HS-27A (cell line): Measurements from ENCODE around the gene ANKHD1.

Experiments
- DNase-seq: peaks from one replicate; pipeline ENCODE4 v3.0.0-alpha.2; 2012; ENCODE audit warnings: low read depth, missing footprints

Gene ANKHD1, protein sequence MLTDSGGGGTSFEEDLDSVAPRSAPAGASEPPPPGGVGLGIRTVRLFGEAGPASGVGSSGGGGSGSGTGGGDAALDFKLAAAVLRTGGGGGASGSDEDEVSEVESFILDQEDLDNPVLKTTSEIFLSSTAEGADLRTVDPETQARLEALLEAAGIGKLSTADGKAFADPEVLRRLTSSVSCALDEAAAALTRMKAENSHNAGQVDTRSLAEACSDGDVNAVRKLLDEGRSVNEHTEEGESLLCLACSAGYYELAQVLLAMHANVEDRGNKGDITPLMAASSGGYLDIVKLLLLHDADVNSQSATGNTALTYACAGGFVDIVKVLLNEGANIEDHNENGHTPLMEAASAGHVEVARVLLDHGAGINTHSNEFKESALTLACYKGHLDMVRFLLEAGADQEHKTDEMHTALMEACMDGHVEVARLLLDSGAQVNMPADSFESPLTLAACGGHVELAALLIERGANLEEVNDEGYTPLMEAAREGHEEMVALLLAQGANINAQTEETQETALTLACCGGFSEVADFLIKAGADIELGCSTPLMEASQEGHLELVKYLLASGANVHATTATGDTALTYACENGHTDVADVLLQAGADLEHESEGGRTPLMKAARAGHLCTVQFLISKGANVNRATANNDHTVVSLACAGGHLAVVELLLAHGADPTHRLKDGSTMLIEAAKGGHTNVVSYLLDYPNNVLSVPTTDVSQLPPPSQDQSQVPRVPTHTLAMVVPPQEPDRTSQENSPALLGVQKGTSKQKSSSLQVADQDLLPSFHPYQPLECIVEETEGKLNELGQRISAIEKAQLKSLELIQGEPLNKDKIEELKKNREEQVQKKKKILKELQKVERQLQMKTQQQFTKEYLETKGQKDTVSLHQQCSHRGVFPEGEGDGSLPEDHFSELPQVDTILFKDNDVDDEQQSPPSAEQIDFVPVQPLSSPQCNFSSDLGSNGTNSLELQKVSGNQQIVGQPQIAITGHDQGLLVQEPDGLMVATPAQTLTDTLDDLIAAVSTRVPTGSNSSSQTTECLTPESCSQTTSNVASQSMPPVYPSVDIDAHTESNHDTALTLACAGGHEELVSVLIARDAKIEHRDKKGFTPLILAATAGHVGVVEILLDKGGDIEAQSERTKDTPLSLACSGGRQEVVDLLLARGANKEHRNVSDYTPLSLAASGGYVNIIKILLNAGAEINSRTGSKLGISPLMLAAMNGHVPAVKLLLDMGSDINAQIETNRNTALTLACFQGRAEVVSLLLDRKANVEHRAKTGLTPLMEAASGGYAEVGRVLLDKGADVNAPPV (N-terminal part only)

DNA sequence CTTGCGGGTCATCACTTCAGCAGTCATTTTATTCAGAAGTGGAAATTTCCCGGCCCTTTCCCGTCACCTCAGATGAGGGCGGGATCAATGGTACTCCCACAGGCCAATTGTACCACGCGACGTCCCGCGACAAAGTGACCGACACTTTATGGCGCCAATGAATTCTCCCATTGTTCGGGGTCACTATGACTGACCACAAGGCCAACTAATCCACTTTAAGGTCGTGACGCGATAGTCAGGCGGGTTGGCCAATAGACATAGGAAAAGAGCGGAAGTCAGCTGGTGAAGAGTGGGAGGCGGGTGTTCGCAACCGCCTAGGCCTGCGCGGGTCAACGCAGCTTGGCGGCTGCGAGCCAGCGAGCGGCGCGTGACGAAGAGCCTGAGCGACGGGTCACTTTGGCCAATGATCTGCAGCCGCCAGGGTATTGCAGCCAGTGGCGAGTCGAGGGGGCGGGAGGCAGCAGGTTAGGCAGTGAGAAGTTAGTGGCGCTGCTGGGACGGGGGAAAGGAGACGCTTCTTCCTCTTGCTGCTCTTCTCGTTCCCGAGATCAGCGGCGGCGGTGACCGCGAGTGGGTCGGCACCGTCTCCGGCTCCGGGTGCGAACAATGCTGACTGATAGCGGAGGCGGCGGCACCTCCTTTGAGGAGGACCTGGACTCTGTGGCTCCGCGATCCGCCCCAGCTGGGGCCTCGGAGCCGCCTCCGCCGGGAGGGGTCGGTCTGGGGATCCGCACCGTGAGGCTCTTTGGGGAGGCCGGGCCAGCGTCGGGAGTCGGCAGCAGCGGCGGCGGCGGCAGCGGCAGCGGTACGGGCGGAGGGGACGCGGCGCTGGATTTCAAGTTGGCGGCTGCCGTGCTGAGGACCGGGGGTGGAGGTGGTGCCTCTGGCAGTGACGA, at the start of gene ANKHD1:
Gene ANKHD1 (plus strand): TSS at position 472 of the 896 bp plus-strand sequence. CDS start 135 bp downstream, at position 607.
- DNase-seq = peak; percentile 97

DNA sequence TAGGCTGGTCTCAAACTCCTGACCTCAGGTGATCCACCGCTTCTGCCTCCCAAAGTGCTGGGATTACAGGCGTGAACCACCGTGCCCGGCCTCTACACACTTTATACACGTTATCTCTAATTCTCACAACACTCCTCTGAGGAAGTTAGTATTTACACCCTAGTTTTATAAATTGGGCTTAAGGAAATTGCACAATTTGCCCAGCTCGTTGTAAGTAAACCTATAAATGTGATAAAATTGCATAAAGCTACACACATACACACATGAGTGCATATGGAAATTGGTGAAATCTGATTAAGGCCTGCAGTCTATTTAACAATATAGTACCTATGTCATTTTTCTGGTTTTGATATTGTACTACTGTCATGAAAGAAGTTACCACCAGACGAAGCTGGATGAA, 46.1 kb upstream of the ANKHD1 start:
- DNase-seq = no peak

DNA sequence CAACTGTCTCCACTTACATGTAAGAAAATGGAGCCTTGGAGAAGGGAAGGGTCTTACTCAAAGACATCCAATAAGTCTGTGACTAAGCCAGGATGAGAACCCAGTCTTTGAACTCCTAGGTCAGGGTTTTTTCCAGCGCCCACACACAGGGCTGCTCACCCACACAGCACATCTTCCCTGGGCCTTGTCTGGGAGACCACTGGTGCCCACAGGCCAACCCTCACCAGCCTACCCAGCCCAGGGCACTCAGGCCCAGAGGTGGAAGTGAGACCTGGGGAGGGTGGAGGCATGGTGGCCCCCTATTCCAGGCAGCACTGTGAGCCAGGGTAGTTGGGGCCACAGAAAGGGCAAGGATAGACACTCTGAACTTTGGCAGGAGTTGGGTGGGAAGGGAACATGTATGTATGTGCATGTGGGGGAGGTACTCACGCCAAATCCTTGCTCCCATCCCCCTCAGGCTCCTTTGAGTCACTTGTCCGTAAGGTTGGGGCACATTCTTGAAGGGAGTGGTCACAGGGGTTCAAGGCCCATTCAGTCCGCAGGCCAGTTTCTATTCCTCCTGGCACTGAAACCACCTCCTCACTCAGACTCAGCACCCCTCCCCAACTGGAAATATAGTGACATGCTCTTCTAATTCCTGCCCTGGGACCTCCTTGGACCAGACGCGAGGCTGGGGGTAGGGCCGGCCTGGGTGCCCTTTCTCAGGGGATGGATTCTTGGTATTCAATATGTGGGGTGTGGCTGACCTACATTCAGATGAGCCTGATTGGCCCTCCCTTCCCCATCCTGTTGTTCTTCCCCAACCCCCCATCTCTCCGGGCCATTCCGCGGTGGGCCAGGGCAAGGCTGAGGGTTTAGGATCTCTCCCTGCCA, 44.5 kb upstream of the ANKHD1 start:
- DNase-seq = no peak

DNA sequence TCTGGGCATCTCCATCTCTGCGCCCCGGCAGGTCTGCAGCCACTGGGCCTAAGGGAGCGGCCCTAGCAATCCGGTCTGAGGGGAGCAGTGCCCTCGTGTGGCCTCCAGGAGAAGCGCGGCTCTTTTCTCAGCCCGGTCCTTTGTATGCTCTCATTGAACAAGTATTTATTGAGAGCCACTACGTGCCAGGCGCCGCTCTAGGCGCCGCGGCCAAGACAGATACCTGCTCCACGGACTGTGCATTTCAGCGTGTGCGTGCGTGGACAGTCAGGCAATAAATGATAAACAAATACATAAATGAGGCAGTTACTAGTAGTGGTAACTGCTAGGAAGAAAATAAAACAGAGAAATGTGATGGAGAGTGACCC, 43.9 kb upstream of the ANKHD1 start:
- no peak for DNase-seq

DNA sequence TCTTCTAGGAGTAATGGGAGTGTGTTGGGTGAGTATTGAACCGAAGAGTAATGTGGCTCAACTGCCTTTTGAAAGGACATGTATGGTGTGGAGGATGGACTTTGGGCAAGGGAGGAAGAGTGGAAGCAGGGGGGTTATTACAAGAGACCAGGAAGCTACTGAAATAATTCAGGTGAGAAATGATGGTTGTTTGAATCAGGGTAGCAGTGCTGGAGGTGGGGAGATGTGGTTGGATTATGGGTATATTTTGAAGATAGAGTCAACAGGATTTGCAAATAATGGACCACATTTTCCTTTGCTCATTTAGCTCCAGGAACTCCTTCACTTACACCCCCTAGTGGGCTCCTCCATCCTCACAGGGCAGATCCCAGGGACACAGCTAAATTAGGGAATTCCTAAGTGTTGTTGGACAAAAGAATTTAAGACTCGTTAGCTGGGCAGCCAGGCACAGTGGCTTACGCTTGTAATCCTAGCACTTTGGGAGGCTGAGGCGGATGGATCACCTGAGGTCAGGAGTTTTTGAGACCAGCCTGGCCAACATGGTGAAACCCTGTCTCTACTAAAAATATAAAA, 42.8 kb upstream of the ANKHD1 start:
- no peak for DNase-seq

DNA sequence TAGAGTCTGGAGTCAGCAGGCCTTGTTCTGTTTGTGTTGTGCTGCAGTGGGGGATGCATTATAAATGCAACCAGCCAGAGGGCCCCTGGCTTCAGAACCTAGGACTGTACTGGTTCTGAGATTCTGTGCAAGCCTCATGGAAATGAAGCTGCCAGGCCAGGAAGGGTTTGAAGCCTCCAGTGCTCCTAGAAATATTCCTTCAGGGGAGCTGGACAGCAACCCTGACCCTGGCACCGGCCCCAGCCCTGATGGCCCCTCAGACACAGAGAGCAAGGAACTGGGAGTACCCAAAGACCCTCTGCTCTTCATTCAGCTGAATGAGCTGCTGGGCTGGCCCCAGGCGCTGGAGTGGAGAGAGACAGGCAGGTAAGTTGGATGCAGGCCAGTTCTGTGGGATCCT, 41.5 kb upstream of the ANKHD1 start, which contains the start of gene SLC4A9:
Gene SLC4A9 (plus strand): TSS at position 94 of the 400 bp plus-strand sequence. CDS start 43 bp downstream, at position 137.
- DNase-seq = no peak

DNA sequence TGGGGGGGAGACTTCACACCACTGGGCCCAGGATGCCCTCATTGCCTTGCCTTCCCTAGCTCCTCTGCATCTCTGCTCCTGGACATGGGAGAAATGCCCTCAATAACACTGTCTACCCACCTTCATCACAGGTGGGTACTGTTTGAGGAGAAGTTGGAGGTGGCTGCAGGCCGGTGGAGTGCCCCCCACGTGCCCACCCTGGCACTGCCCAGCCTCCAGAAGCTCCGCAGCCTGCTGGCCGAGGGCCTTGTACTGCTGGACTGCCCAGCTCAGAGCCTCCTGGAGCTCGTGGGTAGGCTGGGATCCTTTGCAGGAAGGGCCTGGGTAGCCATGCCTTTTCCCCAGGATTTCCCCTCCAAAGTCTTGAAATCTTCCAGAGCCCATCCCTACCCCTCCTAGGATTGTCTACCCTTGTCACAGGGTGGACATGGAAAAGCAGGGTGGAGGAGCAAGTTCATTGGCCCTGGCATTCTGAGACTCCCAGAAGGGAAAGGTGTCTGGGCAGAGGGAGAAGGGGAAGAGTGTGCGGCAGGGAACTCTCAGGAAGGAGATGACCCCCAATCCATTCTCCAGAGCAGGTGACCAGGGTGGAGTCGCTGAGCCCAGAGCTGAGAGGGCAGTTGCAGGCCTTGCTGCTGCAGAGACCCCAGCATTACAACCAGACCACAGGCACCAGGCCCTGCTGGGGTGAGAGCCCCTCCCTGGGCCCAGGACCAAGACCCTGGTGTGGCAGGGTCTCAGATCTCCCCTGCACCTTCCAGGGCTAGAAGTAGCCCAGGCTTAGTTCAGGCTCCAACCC, 40.8 kb upstream of the ANKHD1 start:
- DNase-seq = no peak

DNA sequence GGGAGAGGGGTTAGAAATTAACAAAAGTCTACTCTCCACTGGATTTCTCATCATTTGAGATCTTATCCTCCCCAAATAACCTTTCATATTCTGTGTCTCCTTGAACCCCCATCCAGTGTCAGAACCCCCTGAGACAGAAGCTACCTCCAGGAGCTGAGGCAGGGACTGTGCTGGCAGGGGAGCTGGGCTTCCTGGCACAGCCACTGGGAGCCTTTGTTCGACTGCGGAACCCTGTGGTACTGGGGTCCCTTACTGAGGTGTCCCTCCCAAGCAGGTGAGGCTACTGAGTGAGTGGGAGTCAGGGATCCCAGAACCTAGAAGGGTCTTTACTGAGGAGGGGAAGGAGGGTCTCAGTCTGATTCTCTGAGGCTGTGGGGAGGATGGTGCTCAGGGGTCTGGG, 39.7 kb upstream of the ANKHD1 start:
- no peak for DNase-seq

DNA sequence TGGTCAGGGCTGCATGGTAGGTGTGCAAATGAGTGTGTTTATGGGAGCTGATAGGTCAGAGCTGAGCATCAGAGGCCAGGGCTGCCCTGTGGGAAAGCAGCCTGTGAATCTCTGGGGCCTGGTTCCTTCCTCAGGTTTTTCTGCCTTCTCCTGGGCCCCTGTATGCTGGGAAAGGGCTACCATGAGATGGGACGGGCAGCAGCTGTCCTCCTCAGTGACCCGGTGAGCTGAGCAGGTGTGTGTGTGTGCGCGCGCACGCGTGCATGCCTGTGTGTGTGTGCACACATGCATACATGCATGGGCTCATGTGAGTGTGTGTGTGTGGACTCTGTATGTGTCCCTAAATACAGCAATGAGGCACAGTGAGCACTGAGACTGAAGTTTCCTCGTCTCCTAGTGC, 39.3 kb upstream of the ANKHD1 start:
- DNase-seq = no peak

DNA sequence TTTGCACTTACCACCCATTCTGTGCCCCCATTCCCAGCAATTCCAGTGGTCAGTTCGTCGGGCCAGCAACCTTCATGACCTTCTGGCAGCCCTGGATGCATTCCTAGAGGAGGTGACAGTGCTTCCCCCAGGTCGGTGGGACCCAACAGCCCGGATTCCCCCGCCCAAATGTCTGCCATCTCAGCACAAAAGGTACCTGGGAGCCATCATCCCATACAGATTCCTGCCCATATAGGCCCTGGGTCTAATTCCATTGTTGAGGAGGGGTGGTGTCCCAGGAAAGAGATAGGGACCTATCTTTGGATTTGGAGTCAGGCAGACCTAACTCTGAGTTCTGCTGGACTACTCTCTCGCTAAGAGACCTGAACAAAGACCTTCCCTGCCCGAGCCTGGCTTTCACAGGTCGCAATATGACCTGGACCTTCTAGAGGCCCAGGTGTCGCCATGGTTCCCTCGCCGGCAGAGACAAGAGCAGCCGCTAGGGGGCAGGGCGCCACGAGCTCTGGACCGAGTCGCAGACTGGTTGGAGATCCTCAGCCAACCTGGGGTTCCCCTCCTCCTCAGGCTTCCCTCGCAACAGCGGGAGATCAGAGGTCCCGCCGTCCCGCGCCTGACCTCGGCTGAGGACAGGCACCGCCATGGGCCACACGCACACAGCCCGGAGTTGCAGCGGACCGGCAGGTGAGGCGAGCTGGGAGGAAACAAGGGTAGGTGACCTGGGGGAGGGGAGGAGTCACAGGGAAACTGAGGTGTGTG, 38.6 kb upstream of the ANKHD1 start:
- no peak for DNase-seq

DNA sequence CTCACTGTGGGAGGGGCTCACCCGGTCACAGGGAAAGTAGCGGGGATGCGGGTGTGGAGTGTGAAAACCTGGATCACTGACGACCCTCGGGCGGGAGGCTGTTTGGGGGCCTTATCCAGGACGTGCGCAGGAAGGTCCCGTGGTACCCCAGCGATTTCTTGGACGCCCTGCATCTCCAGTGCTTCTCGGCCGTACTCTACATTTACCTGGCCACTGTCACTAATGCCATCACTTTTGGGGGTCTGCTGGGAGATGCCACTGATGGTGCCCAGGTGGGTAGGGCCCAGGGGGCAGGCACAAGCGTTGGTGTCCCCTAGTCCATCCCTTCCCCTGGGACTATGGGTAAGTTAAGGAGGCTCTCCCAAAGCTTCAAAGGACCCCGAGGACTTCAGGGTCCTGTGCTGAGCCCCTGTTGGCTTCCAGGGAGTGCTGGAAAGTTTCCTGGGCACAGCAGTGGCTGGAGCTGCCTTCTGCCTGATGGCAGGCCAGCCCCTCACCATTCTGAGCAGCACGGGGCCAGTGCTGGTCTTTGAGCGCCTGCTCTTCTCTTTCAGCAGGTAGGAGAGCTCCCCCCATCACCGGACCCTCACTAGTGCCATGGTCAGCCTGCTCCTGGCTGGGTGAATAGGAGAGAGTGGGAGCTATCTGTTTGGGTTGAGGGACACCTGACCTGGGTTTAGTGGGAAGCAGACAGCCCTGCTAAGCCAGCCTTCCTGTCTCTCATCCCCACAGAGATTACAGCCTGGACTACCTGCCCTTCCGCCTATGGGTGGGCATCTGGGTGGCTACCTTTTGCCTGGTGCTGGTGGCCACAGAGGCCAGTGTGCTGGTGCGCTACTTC, 37.8 kb upstream of the ANKHD1 start:
- no peak for DNase-seq

DNA sequence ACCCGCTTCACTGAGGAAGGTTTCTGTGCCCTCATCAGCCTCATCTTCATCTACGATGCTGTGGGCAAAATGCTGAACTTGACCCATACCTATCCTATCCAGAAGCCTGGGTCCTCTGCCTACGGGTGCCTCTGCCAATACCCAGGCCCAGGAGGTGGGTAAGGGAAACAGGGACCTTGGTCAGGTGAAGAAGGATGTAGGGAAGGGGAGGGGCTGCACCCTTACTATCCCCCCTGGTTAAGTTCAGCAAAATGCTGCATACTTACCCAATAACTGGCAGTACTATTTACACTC, 37.2 kb upstream of the ANKHD1 start:
- no peak for DNase-seq

DNA sequence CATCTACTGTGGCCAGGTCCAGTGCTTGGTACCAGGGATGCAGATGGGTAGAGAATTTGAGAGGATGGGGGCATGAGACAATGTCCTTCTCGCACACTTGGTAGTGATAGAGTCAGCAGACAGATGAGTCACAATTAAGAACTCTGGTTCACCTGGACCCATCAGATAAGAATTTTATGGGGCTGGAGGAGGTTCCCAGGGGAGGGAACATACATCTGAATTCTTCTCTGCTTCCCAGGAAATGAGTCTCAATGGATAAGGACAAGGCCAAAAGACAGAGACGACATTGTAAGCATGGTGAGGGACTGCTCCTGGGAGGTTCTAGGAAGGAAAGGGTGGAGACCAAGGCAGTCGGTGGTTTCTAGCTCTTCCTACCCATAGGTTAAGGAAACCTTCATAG, 36.4 kb upstream of the ANKHD1 start:
- no peak for DNase-seq

DNA sequence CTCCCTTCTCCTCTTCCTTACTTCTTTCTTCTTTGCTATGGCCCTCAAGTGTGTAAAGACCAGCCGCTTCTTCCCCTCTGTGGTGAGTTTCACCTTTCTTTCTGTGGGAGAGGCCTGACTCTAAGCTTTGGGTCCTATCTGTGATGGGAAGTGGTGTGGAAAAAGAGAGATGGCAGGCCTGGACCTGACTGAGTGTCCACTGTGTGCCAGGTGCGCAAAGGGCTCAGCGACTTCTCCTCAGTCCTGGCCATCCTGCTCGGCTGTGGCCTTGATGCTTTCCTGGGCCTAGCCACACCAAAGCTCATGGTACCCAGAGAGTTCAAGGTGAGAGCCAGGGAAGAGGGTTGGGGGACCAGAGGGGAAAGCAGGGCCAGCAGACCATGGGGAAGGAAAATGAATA, 35.7 kb upstream of the ANKHD1 start:
- no peak for DNase-seq

DNA sequence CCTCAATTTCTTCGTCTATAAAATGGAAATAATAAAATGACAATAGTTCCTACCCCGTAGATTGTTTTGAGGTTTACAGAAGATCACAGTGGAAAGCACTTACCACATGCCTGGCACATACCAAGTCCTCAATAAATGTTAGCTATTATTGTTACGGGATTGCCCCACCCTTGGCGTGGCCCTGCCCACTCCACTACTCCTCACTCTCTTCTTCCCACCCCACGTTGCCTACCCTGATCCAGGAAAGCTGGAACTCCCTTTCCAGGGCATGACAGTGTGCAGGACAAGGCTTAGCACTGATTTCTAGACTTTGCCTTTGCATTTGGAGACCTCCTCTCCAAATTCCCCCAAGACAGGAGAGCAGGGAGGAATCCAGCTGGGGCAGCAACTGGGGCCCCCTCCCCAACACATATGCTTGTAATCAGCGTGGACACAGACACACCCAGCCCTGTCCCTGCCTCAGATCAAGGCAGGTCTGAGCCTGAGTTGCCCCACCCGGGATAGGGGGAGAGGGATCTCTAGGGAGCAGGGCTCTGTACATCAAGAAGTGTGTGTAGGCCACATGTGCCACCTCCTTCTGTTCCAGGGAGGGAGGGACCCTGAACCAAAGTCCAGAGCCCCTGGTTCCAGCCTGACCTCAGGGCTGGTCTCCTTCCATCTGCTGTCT, 34.9 kb upstream of the ANKHD1 start:
- DNase-seq = no peak

DNA sequence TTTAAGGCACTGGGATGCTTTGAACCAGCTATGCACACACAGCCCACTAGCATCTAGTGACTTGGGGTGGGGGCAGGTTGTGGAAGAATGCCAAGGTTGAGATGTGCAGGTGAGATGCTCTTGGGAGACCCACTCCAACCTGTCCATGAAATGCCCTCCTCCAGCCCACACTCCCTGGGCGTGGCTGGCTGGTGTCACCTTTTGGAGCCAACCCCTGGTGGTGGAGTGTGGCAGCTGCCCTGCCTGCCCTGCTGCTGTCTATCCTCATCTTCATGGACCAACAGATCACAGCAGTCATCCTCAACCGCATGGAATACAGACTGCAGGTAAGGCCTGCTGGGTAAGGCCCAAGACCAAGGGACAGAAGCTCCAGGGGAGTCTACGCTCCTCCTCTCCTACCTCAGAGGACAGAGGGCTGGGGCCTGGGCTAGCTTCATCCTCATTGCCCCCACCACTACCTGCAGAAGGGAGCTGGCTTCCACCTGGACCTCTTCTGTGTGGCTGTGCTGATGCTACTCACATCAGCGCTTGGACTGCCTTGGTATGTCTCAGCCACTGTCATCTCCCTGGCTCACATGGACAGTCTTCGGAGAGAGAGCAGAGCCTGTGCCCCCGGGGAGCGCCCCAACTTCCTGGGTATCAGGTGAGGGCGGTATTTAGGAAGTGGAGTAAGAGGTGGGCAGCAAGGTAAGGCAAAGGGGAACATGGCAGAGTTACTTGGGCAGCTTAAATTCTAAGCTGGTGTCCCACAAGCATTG, 34.2 kb upstream of the ANKHD1 start:
- no peak for DNase-seq
